ENCODE results near the gene FAM90A1. TPM values are rescaled to one million over a fixed set of nuclear protein-coding genes. Genes with fewer than 3 reads are reported as not detected.
"Not testable (repeated sequence)": the region's sequence is repeated elsewhere in the genome, so short reads cannot be mapped to it uniquely, and the experiment has no call there.

Gene FAM90A1
- total RNA-seq, 3 donors from 2014 or later (not counting 1 experiment from before 2014, with no cell fraction given) = 0.28 TPM; not detected in 2

GRCh38 chr12:8231666-8232608, 4.5 kb upstream of the FAM90A1 start:
- H3K4me3 ChIP-seq (ENCODE audit: low read length); H3K27ac Mint-ChIP-seq; H3K27me3 Mint-ChIP-seq (ENCODE audit: low read depth in 2 of 2); H3K4me3 Mint-ChIP-seq; H3K9me3 ChIP-seq (ENCODE audit: control insufficient read depth, insufficient read depth, low read length); H3K27me3 ChIP-seq (ENCODE audit: control insufficient read depth, insufficient read depth, low read length); H3K36me3 ChIP-seq (ENCODE audit: control insufficient read depth, insufficient read depth, low read length); intact Hi-C loops (cut with micrococcal nuclease); H3K9me3 Mint-ChIP-seq; ATAC-seq; H3K4me1 ChIP-seq (ENCODE audit: control insufficient read depth, insufficient read depth, low read length); H3K27ac ChIP-seq (ENCODE audit: low read length); H3K36me3 Mint-ChIP-seq; H3K4me1 Mint-ChIP-seq: not testable (repeated sequence)
- DNase-seq = peak; percentile 65 to 69
- 42% methylated on average over 22 of the region's 22 CpGs for WGBS (ENCODE audit: insufficient coverage)
- peak; percentile 80 for TF ChIP-seq CTCF (IDR thresholded peaks at IDR 0.05)

GRCh38 chr12:8231049-8231448, 3.6 kb upstream of the FAM90A1 start:
- intact Hi-C loops (cut with micrococcal nuclease); H3K9me3 ChIP-seq (ENCODE audit: control insufficient read depth, insufficient read depth, low read length): not testable (repeated sequence)

GRCh38 chr12:8229486-8229885, 2.1 kb upstream of the FAM90A1 start:
- H3K27me3 Mint-ChIP-seq (ENCODE audit: low read depth in 2 of 2); H3K4me3 Mint-ChIP-seq; H3K4me1 ChIP-seq (ENCODE audit: control insufficient read depth, insufficient read depth, low read length); H3K9me3 ChIP-seq (ENCODE audit: control insufficient read depth, insufficient read depth, low read length); H3K27ac Mint-ChIP-seq; H3K9me3 Mint-ChIP-seq; H3K4me1 Mint-ChIP-seq; ATAC-seq; intact Hi-C loops (cut with micrococcal nuclease); DNase-seq; H3K4me3 ChIP-seq (ENCODE audit: low read length); H3K27me3 ChIP-seq (ENCODE audit: control insufficient read depth, insufficient read depth, low read length); H3K36me3 Mint-ChIP-seq; H3K36me3 ChIP-seq (ENCODE audit: control insufficient read depth, insufficient read depth, low read length); H3K27ac ChIP-seq (ENCODE audit: low read length): not testable (repeated sequence)
- 58% methylated on average over 6 of the region's 7 CpGs for WGBS (ENCODE audit: insufficient coverage)

More at GRCh38 chr12:8231049-8231448, 3.6 kb upstream of the FAM90A1 start:
- DNase-seq; H3K27me3 Mint-ChIP-seq (ENCODE audit: low read depth in 2 of 2); H3K36me3 Mint-ChIP-seq; H3K4me3 ChIP-seq (ENCODE audit: low read length); ATAC-seq; H3K9me3 Mint-ChIP-seq; H3K4me3 Mint-ChIP-seq; H3K27ac ChIP-seq (ENCODE audit: low read length); H3K27ac Mint-ChIP-seq; H3K4me1 Mint-ChIP-seq; H3K4me1 ChIP-seq (ENCODE audit: control insufficient read depth, insufficient read depth, low read length); H3K36me3 ChIP-seq (ENCODE audit: control insufficient read depth, insufficient read depth, low read length); H3K27me3 ChIP-seq (ENCODE audit: control insufficient read depth, insufficient read depth, low read length): not testable (repeated sequence)
- WGBS (ENCODE audit: insufficient coverage) = 90% methylated on average over 2 of the region's 5 CpGs

GRCh38 chr12:8228607-8229006, 1.2 kb upstream of the FAM90A1 start:
- intact Hi-C loops (cut with micrococcal nuclease) = not testable (repeated sequence)

GRCh38 chr12:8227732-8228077, 287 bp upstream of the FAM90A1 start:
- H3K27me3 ChIP-seq (ENCODE audit: control insufficient read depth, insufficient read depth, low read length); H3K27me3 Mint-ChIP-seq (ENCODE audit: low read depth in 2 of 2); H3K27ac Mint-ChIP-seq; ATAC-seq; DNase-seq; H3K27ac ChIP-seq (ENCODE audit: low read length); H3K4me3 ChIP-seq (ENCODE audit: low read length); H3K36me3 Mint-ChIP-seq; H3K9me3 Mint-ChIP-seq; H3K9me3 ChIP-seq (ENCODE audit: control insufficient read depth, insufficient read depth, low read length); H3K36me3 ChIP-seq (ENCODE audit: control insufficient read depth, insufficient read depth, low read length); H3K4me1 Mint-ChIP-seq; intact Hi-C loops (cut with micrococcal nuclease); H3K4me1 ChIP-seq (ENCODE audit: control insufficient read depth, insufficient read depth, low read length): not testable (repeated sequence)
- peak overlapping the region; percentile 75 for H3K4me3 Mint-ChIP-seq
- WGBS (ENCODE audit: insufficient coverage) = 54% methylated on average over 7 of the region's 7 CpGs

More at GRCh38 chr12:8228607-8229006, 1.2 kb upstream of the FAM90A1 start:
- not testable (repeated sequence) for H3K36me3 Mint-ChIP-seq; H3K27ac Mint-ChIP-seq; H3K27ac ChIP-seq (ENCODE audit: low read length); H3K4me3 Mint-ChIP-seq; H3K4me1 Mint-ChIP-seq; H3K4me3 ChIP-seq (ENCODE audit: low read length); DNase-seq; H3K27me3 Mint-ChIP-seq (ENCODE audit: low read depth in 2 of 2); H3K4me1 ChIP-seq (ENCODE audit: control insufficient read depth, insufficient read depth, low read length); H3K27me3 ChIP-seq (ENCODE audit: control insufficient read depth, insufficient read depth, low read length); H3K9me3 ChIP-seq (ENCODE audit: control insufficient read depth, insufficient read depth, low read length); H3K36me3 ChIP-seq (ENCODE audit: control insufficient read depth, insufficient read depth, low read length); ATAC-seq; H3K9me3 Mint-ChIP-seq
- 93% methylated on average over 8 of the region's 11 CpGs for WGBS (ENCODE audit: insufficient coverage)

Measured in natural killer cell (primary cell).